Dedifferentiated amniotic fluid mesenchymal stem cell (primary cell): Measurements from ENCODE around the gene HBM.
"Not testable (repeated sequence)": the region's sequence is repeated elsewhere in the genome, so short reads cannot be mapped to it uniquely, and the experiment has no call there.

Source experiments
- DNase-seq: peaks from one replicate; pipeline ENCODE4 v3.0.0-alpha.2; 2016; ENCODE audit errors: extremely low spot score

Gene HBM

DNA sequence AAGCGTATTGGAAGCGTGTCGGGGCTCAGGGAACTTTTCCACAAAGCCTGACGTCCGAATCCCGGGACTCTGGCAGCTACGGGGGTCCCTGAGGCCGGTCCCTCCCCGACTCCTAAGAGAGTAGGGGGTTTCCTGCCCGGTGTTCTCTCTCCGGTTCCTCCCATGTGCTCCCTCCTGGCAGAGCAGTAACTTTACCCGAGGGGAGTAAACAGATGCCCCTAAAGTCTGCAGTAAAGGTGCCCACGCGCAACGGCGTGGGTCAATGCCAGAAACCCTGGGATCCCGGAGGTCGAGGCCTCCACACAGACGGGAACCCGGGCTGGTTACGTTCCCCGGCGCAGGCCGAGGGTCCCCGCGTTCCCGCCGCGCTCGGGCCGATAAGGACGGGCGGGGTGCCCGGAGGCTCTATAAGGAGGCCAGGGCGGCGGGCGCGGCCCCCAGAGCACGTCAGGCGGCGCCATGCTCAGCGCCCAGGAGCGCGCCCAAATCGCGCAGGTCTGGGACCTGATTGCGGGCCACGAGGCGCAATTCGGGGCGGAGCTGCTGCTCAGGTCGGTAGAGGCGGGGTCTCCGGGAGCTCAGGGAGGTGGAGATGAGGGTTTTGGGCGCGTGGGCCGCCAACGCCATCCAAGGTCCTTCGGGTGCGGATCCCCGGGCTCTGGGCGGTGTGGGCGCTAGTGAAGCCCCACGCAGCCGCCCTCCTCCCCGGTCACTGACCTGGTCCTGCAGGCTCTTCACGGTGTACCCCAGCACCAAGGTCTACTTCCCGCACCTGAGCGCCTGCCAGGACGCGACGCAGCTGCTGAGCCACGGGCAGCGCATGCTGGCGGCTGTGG lies at the start of gene HBM:
Gene HBM, plus strand, starts transcription at position 440 of the 836 bp plus-strand sequence. Its CDS starts 20 bp downstream, at position 460.
- no peak for DNase-seq

GRCh38 chr16:116015-116414 lies 49.8 kb upstream of the HBM start:
- no peak for DNase-seq

GRCh38 chr16:117379-118365 lies 48.1 kb upstream of the HBM start:
- peak; percentile 39 for DNase-seq

- no peak for DNase-seq
These were observed 46.9 kb upstream of the HBM start for GRCh38 chr16:118857-119256.

DNA sequence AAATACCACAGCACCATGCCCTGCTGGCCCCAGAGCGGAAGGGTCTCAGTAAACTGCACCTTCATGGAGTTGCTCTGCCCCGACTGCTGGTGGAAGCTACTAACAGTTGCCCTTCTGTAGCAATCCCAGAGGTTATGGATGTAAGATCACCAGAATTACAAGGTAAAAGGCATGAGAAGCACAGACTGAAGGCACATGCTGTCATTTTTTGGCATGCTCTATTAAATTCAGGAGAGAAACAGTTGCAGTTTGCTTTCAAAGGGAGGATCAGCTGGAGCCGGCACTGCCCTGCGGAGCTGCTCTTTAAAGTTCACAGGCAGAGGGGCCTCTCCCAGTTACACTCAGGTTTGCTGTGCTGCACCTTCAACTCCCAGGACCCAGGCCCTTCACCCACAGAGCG lies 46.5 kb upstream of the HBM start:
- DNase-seq, result no peak

DNA sequence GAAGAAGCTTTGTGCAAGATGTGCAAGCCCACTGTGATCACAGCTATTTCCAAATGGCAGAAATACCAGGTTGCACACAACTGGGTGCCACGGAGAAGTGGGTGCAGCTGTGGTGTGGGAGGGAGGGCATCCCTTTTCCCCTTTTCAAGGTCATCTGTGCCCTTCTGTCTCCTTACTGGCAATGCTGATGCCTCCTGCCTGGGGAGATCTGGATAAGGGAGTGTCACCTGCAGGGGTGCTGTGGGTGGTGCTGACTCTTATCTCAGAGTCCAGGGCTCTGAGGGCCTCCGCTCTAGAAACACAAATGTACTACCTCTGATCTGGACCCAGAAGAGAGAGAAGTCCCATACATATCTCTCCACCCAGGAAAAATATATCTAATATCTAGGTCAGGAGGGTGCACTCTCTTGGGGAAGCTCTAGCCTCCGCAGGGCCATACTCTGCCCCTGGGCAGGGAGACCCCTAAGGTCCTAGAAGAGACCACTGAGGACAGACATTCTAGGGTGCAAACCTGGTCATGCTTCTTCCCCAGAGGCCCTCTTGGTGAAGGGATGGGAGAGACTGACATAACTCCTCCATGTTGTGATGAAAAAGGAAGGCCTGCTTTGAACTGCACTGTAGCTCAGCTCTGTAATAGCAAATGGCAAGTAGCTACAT lies 45.8 kb upstream of the HBM start:
- no peak for DNase-seq

GRCh38 chr16:120756-121155 lies 45.0 kb upstream of the HBM start:
- no peak for DNase-seq

- DNase-seq, result no peak
These were observed 43.4 kb upstream of the HBM start for GRCh38 chr16:122361-122760.

DNA sequence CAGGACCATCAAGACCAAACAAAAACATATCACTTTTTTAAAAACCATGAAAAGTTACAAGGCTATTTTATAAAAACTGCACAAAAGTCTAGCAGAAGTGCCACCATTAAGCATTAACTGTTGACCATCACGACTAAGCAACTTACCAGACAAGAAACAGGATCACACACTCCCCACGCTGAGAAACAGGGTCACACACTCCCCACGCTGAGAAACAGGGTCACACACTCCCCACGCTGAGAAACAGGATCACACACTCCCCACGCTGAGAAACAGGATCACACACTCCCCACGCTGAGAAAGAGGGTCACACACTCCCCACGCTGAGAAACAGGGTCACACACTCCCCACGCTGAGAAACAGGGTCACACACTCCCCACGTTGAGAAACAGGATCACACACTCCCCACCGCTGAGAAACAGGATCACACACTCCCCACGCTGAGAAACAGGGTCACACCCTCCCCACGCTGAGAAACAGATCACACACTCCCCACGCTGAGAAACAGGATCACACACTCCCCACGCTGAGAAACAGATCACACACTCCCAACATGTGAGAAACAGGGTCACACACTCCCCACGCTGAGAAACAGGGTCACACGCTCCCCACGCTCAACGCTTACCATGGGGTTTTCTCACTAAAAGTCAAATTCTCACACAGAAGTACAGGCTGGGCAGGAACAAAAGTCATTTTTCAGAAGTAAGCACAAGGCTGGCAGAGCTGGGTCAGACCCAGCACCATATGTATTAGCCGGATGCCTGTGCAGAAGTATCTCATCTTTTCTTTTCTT lies 42.0 kb upstream of the HBM start:
- DNase-seq, result not testable (repeated sequence)

DNA sequence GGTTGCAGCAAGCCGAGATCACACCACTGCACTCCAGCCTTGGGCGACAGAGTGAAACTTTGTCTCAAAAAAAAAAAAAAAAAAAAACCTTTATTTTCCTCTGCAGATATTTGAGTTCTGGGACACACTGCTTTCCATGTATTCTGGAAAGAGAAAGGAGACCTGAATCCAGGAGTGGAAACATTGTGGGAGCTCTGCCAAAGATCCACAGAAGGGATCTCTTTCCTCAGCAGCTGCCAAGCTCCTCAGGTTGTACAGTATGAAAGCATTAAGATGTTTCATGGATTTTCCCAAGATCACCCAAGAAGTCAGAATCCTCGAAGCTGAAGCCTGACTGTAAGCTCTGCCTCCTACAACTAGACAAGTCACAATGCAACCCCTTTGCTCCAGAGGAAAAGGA lies 40.8 kb upstream of the HBM start:
- DNase-seq, result no peak

- no peak for DNase-seq
These were observed 36.7 kb upstream of the HBM start for GRCh38 chr16:129075-129474.

- DNase-seq, result no peak
These were observed 35.1 kb upstream of the HBM start for GRCh38 chr16:130533-131173.

- no peak for DNase-seq
These were observed 33.7 kb upstream of the HBM start for GRCh38 chr16:132120-132519.

GRCh38 chr16:133716-134115 lies 32.1 kb upstream of the HBM start:
- no peak for DNase-seq

DNA sequence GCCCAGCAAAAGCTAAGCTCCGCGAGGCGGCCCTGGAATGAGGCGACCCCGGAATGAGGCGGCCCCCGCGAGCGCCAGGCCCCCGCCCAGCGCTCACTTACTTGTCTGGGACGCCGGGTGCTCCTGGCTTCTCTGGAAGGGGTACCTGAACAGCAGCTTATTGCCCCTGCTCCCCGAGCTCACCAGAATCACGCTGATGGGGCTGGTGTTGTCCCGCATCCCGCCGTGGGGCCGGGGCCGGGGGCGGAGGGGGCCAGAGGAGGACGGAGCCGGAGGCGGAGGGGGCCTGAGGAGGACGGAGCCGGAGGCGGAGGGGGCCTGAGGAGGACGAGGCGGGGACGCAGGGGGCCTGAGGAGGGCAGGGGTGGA lies 27.7 kb upstream of the HBM start:
- DNase-seq, result no peak

DNA sequence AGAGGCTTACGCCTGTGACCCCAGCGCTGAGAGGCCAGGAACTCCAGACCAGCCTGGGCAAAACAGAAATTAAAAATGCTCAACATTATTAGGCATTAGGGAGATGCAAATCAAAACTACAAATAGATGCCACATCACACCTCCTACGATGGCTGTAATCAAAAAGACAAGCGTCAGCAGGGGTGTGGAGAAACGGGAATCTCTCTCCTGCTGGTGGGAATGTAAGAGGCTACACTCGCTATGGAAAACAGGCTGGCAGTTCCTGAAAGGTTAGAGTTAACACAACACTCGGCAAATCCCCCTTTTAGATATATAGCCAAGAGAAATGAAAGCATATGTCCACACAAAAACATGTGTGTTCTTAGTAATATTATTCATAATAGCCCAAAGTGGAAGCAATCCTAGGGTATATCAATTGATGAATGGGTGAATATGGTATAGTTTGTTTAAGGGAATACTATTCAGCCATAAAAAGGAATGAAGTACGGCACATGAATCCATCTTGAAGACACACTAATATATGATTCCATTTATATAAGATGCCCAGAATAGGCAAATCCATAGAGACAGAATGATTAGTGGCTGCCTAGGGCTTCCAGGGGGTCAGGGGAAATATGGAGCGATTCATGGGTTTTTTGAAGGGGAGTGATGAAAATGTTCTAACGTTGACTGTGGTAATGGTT lies 25.5 kb upstream of the HBM start:
- no peak for DNase-seq

GRCh38 chr16:142405-142967 lies 23.3 kb upstream of the HBM start:
- DNase-seq, result no peak

DNA sequence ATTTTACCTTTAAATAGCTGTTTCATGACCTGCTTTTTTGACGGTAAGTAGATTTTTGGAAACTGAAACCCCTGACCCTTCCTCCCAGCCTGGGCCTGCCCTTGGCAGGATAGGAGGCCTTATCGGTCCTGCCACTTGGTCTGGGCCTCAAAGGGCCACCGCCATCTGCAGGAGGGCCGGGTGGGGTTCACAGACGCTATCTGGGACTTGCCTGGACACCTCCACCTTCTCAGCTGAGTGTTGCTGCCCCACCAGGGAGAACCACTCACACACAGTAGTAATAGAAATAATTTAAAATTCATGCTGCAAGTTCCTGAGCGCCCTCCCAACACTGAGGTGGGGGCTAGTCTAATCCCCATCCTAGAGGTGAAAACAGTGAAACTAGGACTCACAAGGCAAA lies 22.7 kb upstream of the HBM start:
- DNase-seq, result no peak

GRCh38 chr16:143456-143855 lies 22.3 kb upstream of the HBM start:
- DNase-seq, result no peak

DNA sequence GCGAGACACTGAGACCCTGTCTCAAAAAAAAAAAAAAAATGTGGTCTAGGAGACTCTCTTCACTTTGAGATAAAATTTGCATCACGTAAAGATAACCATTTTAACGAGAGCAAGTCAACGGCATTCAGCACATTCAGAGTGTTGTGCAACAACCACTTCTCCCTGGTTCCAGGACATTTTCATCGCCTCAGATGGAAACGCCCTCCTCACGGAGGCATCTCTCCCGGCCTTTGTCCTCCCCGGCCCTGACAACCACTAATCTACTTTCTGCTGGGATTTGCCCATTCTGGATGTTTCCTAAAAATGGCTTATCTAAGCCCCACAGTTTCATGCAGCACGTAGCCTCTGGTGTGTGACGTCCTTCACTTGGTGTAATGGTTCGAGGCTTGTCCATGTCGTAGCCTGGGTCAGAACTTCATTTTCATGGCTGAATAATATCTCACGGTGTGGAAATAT lies 21.0 kb upstream of the HBM start:
- no peak for DNase-seq
